EH (cell line): ENCODE measurements around the gene SLC25A21.

Experiments used
- DNase-seq: peaks from one replicate; pipeline ENCODE4 v3.0.0-alpha.2; 2015; ENCODE audit warnings: low read depth

Gene SLC25A21

DNA sequence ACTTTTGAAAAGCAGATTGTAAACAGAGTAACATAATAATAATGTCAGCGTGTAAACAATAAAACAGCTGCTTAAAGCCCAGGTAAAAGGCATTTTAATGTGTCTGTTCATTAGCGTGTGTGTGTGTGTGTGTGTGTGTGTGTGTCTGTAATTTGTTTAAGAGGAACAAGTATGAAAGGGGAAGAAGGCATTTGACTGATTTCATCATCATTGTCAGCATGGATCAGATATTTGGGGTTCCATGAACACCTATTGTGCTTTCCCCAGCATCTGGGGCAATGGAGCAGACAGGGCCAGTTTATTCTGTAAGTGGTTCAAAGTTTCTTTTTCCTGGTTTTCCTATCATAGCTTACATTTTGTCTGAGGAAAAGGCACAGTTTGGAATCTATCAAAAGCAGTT is 28.9 kb downstream of the SLC25A21 start:
- DNase-seq, result no peak

DNA sequence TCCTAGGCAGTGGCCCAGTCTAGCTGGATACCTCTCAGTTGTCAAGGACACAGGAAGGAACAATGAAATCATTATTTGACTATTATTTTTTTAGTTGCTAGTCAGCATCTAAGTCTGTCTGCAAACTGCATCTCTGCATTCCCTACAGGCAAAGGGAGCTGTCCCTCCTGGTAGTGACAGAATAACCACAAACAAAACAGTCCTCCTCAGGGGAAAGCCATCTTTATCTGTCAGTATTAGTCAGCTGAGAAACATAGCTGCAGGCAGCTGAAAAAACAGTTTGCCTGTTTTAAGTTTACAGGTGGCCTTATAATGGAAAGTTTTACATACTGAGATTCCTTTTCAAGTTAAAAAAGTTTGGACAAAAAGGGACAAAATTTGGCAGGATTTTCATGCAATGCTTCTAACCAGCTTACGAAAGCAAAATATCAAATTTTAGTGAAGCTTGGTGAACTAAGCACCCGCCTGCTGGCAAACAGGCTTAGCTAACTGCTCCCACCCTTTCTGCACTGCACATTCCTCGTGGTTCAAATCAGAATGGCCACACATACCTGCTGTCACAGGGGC is 29.5 kb downstream of the SLC25A21 start:
- peak; percentile 58 for DNase-seq

DNA sequence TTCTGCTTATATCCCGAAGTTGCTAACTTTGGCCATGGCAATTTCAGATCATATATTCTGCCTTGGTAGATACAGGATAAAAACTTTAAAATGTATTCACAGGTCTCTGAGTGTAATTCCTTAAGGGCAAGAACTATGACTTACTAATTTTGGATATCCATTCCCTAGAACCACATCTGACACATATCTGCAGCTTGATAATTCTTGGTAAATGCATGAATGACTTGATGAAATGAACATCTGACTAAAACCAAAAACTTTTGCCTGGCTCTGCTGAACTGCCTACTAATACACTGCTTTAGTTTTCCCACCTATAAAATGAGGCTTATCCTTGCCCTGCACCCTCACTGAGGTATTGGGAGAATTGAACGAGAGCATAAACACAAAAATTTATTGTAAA is 32.2 kb downstream of the SLC25A21 start:
- no peak for DNase-seq

DNA sequence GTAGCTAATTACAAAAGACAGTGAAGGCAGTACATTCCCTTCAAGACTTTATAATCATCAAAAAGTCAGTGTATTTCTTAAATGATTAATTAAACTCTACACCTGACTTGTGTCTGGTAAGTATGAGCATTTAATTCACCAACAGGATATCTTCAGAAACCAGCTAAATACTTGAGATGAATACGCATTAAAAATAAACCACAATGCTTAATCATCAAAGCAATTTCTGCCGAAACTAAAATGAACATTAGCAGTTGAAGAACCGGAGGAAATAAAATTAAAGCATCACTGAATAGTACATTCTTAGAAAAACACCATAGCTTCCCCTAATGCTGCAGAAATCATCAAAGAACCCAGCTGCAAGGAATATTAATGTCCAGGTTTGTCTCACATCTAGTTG is 32.7 kb downstream of the SLC25A21 start:
- DNase-seq, result no peak

DNA sequence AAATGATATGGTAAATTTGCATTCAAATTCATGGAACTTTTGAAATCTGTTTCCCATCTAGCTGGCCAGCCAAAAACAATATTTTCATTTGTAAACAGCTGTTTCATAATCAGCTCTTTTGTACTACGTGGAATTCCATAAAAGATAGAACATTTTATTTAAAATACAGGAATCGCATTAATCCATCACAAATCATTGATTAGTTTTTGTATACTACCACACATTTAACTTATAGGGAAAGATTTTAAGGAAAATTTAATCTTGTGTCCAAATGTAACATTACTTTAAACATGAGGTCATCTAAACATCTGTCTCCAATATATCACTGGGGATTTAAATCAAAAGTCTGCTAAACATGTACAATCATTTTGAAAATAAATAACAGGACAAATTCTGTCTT is 33.5 kb downstream of the SLC25A21 start:
- DNase-seq, result no peak

DNA sequence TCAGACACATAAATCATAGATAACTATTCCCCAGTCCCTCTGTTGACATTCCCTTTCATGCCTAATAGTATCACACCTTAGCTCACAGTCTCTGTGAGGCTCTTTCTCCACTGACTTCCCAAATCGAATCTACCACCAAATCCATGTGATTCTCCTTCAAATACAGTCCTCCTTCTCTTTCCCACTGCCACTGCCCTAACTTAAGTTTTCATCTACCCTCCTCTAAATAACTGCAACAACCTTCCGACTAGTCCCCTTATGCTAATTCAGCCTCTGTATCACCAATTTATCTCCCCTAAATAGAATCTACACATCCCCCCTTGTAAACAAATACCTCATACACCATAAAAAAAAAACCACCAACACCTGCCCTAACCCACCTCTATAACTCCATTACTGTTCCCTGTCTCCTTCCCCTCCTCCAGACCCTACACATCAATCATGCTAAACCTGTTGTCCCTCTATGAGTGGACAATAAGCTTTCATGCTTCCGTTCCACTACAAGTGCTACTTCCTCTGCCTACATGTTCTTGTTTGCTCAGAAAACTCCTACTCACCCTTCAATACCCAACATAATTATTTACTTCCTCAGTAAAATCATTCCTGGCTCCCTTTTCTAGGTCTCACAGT is 39.0 kb downstream of the SLC25A21 start:
- DNase-seq, result no peak

DNA sequence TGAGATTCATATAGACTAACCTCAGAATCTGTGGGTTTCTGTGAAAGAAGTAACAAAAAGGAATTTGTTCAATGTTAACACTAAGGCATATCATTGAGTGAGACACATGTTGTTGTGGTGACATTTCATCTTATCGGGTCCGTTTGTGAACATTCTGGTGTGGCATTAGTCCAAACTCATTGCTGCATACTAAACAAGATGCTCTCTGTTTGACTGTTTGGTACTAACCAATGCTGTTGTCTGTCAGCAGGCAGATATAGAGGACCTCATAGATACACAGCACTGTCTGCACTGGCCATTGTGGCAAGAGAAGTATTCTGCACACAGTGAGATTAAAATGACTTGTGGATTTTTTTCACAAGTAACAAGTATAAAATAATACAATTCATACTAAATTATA is 41.2 kb downstream of the SLC25A21 start:
- DNase-seq, result no peak

DNA sequence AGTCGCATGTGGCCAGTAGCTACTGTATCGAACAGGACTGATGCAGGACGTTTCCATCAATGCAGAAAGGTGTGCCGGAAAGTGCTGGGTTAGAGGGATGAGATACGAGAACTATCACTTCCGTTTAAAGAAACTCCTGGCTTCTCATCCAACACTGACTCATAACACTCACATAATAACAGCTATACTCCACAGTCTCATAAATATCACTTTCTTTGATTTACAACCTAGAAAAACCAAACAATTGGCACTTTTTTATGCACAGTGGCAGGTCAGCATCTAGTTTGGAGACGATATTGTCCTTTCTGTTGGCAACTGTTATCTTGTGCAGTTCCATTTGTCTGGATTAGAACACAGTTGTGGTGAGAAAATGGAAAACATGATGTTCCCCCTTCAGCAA is 43.4 kb downstream of the SLC25A21 start:
- DNase-seq, result no peak

DNA sequence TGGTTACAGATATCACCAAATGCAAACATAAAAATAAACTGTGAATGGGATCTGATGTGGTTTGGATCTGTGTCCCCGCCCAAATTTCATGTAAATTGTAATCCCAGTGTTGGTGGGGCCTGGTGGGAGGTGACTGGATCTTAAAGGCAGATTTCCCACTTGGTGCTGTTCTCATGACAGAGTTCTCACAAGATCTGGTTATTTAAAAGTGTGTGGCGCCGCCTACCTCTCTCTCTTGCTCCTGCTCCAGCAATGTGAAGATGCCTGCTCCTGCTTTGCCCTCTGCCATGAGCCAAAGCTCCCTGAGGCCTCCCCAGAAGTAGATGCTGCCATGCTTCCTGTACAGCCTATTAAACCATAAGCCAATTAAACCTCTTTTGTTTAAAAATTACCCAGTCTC is 47.8 kb downstream of the SLC25A21 start:
- DNase-seq, result peak; percentile 21

DNA sequence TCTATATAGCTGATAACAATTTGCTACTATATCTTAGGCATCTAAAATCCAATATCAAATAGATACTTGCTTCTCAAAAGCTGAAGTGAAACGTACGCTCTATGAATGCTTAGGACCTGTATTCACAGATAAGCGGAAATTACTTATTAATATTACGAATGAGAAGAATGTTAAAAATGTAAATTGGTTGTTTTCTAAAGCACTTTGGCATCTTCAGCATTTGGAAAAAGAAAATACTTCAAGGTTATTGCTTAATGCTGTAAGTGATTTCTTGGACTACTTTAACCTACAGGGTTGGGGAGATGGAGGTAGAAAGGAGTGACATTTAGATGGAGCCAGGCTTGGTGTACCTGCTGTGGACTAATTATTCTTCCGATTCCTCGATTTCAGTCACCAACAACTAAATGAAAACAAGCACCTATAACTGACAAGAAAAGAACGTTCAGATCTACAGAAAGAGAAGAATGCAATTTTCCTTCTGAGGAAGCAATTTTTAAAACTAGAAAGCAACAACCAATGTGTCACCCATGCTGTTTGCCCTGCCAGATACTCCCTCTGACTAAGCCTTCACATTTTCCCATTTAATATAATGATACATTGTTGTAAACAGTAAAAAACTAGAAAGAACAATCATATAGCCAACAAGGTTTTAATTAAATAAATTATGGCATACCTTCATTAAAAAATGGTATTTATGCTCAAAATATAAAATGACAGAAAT is 49.3 kb downstream of the SLC25A21 start:
- DNase-seq, result no peak

DNA sequence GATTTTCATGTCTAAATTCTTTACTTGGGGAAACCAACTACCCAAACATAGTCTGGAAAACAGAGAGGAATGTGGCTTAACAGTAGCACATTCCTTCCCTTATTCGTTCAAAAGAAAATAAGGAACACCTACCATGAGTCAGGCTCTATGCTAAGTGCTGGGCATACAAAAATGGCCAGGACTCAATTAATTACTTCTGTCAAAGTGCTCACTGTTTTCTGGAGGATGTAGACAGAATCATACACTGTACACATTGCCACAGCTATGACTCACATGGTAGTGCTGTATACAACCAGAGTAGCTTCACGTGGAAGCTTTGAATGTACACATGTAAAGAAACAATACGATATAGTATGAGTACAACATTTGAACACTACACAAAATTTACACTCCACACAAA is 50.1 kb downstream of the SLC25A21 start:
- peak; percentile 75 for DNase-seq

DNA sequence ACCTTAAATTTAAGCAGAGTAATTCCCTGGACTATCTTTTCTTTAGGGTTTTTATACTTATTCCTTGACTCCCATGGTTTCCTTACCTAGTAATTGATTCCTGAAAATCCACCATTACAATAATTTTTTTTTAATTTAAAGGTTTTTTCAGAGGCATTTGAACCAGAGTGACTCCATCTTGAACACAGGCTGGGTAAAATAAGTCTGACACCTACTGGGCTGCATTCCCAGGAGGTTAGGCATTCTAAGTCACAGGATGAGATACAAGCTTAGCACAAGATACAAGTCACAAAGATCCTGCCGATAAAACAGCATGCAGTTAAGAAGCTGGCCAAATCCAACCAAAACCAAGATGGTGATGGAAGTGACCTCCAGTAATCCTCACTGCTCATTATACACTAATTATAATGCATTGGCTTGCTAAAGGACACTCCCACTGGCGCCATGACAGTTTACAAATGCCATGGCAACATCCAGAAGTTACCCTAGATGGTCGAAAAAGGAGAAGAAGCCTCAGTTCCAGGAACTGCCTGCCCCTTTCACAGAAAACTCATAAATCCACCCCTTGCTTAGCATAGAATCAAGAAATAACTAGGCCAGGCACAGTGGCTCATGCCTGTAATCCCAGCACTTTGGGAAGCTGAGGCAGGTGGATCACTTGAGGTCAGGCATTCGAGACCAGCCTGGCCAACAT is 53.6 kb downstream of the SLC25A21 start:
- no peak for DNase-seq

DNA sequence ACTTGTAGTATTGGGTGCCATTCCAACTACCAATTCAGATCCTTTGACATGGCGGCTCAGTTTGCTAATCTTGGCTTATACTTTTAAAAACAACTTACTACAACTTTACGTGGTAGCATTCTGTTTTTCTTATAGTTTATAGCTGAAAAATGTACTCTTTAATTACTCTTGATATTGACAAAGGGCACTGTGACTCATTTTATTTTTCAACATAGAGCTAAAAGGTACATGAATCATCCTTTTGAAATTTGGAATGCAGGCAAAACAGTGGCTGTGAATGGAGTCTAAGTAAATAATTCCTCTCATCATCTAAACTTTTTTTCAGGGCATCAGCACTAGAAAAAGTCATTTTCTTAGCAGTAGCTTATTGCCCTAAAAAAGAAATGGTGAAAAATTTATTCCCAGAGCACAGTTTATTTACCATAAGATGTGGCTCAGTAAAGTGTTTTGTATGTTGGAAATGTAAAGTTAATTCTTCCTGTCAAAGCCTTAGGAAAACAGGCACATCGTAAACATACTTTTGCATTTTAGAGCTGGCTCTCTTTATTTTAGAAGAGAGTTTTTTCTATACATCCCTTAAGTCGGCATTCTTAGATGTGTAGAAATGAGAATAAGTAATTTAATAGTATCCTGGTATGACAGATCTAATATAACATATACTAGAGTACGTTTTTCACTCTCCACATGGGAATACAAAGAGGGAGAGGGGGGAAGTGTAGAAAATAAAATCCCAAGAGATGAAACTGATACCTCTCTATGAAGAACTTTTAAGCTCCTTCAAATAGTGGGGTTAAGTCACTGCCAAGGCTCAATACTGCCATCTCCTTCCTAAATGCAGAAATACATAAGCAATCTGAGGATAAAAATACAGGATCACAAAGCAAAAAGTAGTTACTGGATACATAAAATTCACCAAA is 55.2 kb downstream of the SLC25A21 start:
- peak; percentile 68 for DNase-seq

DNA sequence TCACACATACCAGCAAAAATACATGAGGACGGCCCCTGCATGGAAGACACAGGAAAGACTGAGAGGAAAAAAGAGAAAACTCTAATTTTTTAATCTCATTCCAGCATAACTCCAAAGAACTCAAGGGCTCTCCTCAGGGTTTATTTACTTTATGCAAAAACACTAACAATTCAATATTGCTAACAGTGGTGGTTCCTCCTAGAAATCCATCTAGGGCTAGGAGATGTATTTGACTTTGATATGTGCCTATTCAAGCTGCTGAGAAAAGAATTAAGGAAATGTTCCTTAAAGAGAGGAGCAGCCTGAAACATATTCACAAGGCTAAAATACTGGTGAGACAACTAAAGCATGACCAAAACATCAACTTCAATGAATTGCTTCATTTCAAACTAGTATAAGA is 57.0 kb downstream of the SLC25A21 start:
- no peak for DNase-seq

DNA sequence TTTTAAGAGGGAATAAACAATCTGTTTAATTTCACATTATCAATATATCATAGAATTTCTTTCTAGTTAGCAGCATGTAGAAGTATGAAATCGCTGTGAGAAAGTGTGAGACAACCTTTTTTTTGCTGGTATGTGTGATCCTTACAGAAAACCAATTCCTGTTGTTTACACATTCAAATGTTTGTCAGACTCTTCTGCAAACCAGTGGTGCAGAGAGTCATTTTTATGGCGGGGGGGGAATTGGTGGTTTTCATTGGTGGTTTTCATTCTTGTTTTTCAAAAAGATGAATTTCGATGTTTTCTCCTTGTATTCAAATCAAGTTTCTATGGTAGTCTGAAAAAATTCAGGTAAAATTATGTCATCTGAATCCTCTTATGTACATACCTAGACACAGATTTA is 57.8 kb downstream of the SLC25A21 start:
- no peak for DNase-seq

DNA sequence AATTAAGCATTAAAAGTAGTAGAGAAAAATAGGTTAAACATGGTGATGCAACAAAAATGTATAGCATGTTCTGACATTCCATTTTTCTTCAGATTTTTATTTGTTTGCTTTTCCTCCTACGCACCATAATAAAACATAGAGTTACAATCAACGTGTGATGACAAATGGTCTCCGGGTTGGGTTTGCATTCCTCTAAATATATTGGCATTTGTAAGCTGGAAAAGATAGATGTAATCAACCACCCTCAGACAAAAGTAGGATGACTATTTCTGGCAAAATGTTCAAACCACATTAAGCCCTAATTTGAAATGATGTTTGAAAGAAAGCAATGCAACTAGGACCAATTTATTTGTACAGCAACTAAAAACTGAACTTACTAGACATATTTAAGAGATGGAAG is 58.4 kb downstream of the SLC25A21 start:
- DNase-seq, result peak; percentile 54

DNA sequence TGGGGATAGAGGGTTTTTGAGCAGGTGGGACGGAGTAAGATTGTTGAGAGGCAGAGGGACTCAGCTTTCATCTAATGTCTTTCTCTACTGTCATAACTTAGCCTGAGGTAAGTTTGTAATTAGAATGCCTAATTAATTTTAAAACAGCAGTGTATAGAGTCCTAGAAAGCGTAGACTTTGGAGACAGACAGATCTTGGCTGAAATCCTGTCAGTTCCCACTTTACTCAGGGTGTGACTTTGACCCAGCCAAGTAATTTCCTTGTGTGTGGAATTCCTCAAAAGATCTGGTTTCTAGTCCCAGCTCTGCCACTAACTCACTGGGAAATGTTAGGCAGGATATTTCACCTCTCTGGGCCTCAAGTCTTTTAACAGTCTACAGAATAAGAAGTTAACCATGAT is 74.3 kb downstream of the SLC25A21 start:
- DNase-seq, result no peak

DNA sequence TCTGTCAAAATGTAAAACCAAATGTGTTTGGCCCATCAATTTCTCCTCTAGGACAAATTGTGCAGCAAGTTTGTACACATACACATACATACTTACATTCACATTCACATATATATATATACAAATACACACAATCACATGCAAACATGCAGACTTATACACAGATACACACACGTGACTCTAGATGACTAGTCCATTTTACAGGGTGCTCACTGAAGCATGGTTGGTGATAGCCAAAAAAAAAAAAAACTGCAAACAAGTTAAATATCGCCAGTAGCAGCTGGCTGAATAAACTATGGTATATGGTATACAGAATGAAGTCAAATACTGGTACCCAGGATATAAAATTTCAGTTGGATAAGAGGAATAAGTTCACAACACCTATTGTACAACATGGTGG is 77.9 kb downstream of the SLC25A21 start:
- DNase-seq, result no peak

DNA sequence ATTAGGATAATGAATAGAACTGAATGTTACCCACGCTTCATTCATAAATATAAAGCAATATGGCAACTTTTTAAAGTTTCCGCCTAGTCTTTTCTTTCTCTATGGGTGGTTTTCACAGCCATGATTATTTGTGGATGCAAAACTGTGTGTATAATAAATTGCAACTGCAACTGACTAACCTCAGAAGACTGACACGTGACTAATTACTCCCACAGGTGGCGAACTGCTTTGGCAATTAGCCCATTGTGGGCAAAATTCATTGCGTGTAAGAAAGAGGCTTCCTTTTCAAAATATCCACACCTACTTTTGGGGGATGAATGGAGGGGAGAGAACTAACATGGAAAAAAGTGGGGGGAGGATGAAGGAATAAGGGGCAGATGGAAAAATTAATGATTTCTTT is 79.0 kb downstream of the SLC25A21 start:
- no peak for DNase-seq

DNA sequence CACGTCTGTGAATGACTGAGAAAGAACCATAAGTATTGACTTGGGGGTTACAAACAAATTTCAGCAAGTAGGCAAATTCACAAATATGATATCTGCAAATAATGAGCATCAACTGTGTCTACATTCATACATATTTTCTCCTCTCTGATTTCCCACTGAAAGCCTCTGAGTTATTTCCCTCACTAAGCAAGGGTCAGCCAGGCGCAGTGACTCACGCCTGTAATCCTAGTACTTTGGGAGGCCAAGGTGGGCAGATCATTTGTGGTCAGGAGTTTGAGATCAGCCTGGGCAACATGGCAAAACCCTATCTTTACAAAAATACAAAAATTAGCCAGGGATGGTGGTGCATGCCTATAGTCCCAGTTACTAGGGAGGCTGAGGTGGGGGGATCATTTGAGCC is 80.8 kb downstream of the SLC25A21 start:
- no peak for DNase-seq

DNA sequence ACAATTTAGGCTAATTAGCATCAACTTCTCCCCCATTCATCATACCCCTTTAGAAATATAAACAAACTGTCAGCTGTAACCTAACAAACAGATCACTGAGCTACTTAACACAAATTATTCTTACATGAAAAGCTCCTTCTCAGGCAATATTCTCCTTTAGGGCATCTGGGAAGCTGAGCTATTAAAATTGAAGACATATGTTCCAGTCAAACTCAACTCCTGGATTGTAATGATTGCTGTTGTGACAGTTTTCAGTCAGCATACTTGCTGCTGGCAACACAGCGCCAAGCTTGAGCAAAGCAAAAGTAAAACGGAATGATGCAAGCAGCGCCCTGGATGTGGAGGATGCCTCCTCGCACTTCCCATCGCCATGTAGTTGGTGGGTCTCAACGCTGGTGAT is 82.4 kb downstream of the SLC25A21 start:
- DNase-seq, result peak; percentile 31

DNA sequence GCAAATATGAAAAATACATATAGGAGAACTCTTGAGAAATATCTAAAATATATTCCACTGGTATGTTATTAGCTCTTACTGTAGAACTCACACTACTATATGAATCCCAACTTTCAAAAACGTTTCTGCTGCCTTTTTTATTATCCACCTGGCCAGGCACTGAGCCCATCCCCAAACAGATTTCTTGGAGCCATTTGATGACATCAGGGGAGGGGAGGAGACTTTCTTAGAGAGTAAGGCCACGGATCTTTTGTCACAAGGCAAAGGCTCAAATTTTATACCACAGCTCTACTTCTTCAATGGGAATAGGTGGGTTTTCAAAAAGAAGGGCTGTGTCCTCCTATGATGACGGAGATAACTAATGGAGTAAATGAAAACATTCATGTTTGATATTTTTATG is 83.0 kb downstream of the SLC25A21 start:
- DNase-seq, result no peak
